Trophoblast cell (in vitro differentiated cells and primary cell): ENCODE data around the gene B3GALT5.

Source experiments
- DNase-seq, 2 donors: peaks; one replicate each; pipeline ENCODE4 v3.0.0-alpha.2; 2016
- H2AFZ ChIP-seq: 2 replicates; pipeline ENCODE4 v1.6.1; 2013; ENCODE audit warnings: low read length, moderate library complexity, mild to moderate bottlenecking; ENCODE audit not compliant: insufficient read depth, poor library complexity
- H2AK5ac ChIP-seq: 2 replicates; pipeline ENCODE4 v1.6.1; 2013; ENCODE audit warnings: mild to moderate bottlenecking, low read length
- H2BK120ac ChIP-seq: 2 replicates; pipeline ENCODE4 v1.6.1; 2013; ENCODE audit warnings: low read length, mild to moderate bottlenecking, moderate library complexity; ENCODE audit not compliant: insufficient read depth, poor library complexity
- H2BK12ac ChIP-seq: 2 replicates; pipeline ENCODE4 v1.6.1; 2013; ENCODE audit warnings: mild to moderate bottlenecking, low read length, moderate library complexity
- H2BK5ac ChIP-seq: 2 replicates; pipeline ENCODE4 v1.6.1; 2013; ENCODE audit warnings: low read length, low read depth, moderate library complexity, mild to moderate bottlenecking; ENCODE audit not compliant: poor library complexity
- H3K14ac ChIP-seq: 2 replicates; pipeline ENCODE4 v1.6.1; 2013; ENCODE audit warnings: mild to moderate bottlenecking, low read length
- H3K18ac ChIP-seq: 2 replicates; pipeline ENCODE4 v1.6.1; 2013; ENCODE audit warnings: mild to moderate bottlenecking, low read length
- H3K23ac ChIP-seq: 2 replicates; pipeline ENCODE4 v1.6.1; 2013; ENCODE audit warnings: low read length
- H3K27ac ChIP-seq: 2 replicates; pipeline ENCODE4 v1.5.1; 2013; ENCODE audit warnings: low read depth, mild to moderate bottlenecking, inconsistent platforms, low read length, moderate library complexity
- H3K27me3 ChIP-seq: 2 replicates; pipeline ENCODE4 v1.6.1; 2013; ENCODE audit warnings: inconsistent platforms, mild to moderate bottlenecking, low read length, moderate library complexity; ENCODE audit not compliant: insufficient read depth
- H3K36me3 ChIP-seq, 2 experiments: 1 replicate in 1 of 2; 2 replicates in 1 of 2; pipeline ENCODE4 v1.6.1; 2013; ENCODE audit warnings: low read length in 2 of 2, mild to moderate bottlenecking in 2 of 2, moderate library complexity in 1 of 2; ENCODE audit not compliant: insufficient read depth in 2 of 2, control insufficient read depth in 1 of 2
- H3K4ac ChIP-seq: 2 replicates; pipeline ENCODE4 v1.6.1; 2013; ENCODE audit warnings: low read depth, mild to moderate bottlenecking, low read length, moderate library complexity
- H3K4me1 ChIP-seq, 2 experiments: 1 replicate in 1 of 2; 2 replicates in 1 of 2; pipeline ENCODE4 v1.6.1; 2013; ENCODE audit warnings: low read length in 2 of 2, mild to moderate bottlenecking in 2 of 2, moderate library complexity in 1 of 2; ENCODE audit not compliant: insufficient read depth in 2 of 2, control insufficient read depth in 1 of 2
- H3K4me2 ChIP-seq: 2 replicates; pipeline ENCODE4 v1.6.1; 2013; ENCODE audit warnings: inconsistent platforms, mild to moderate bottlenecking, low read length, moderate library complexity
- H3K4me3 ChIP-seq: 2 replicates; pipeline ENCODE4 v1.5.1; 2013; ENCODE audit warnings: mild to moderate bottlenecking, low read depth, low read length, inconsistent platforms
- H3K79me1 ChIP-seq: one replicate; pipeline ENCODE4 v1.6.1; 2013; ENCODE audit warnings: low read length
- H3K79me2 ChIP-seq: 2 replicates; pipeline ENCODE4 v1.6.1; 2013; ENCODE audit warnings: low read length, mild to moderate bottlenecking; ENCODE audit not compliant: control insufficient read depth, insufficient read depth, poor library complexity
- H3K9ac ChIP-seq: 2 replicates; pipeline ENCODE4 v1.6.1; 2013; ENCODE audit warnings: mild to moderate bottlenecking, low read length
- H3K9me3 ChIP-seq: 2 replicates; pipeline ENCODE4 v1.6.1; 2013; ENCODE audit warnings: low read depth, mild to moderate bottlenecking, control low read depth, inconsistent platforms, low read length; ENCODE audit not compliant: insufficient read depth
- H4K12ac ChIP-seq: 2 replicates; pipeline ENCODE4 v1.6.1; 2013; ENCODE audit warnings: low read depth, mild to moderate bottlenecking, low read length, moderate library complexity
- H4K8ac ChIP-seq: 2 replicates; pipeline ENCODE4 v1.6.1; 2013; ENCODE audit warnings: low read depth, mild to moderate bottlenecking, low read length, moderate library complexity
- H4K91ac ChIP-seq: one replicate; pipeline ENCODE4 v1.6.1; 2013; ENCODE audit warnings: low read depth, mild to moderate bottlenecking, low read length, moderate library complexity
- WGBS: extraction: QIAGEN DNeasy Blood & Tissue Kit; methylation state at CpG from one replicate; pipeline ENCODE4 v1.1.7; 2013; ENCODE audit warnings: missing lambda C conversion rate; ENCODE audit not compliant: insufficient read length, insufficient coverage; ENCODE audit errors: extremely low coverage; 5-methylcytosine and 5-hydroxymethylcytosine counted together

Gene B3GALT5

GRCh38 chr21:39604951-39605350, 7.8 kb upstream of the B3GALT5 start:
- Histone ChIP-seq H2BK120ac (no peak overlapping the region), H4K91ac (no peak overlapping the region), H2BK12ac (no peak overlapping the region), H3K27me3 (no peaks in the 10 kb centered on the region), H3K9me3 (no peaks in the 10 kb centered on the region), H3K79me2 (no peaks in the 10 kb centered on the region), H2AK5ac (no peak overlapping the region), H3K4me3 (no peak overlapping the region), H4K12ac (no peak overlapping the region), H3K23ac (no peak overlapping the region), H2AFZ (no peak overlapping the region), H3K36me3 (no peaks in the 10 kb centered on the region), H3K14ac (no peak overlapping the region), H3K9ac (no peak overlapping the region), H3K4ac (no peak overlapping the region), H4K8ac (no peak overlapping the region), H3K4me2 (no peak overlapping the region), H2BK5ac (no peak overlapping the region), H3K27ac (no peak overlapping the region), H3K79me1 (no peaks in the 10 kb centered on the region), H3K4me1 (no peaks in the 10 kb centered on the region), H3K18ac (no peak overlapping the region)
- DNase-seq, result no peak
- no CpG with 5 or more reads among the region's 8 CpGs for WGBS

GRCh38 chr21:39610703-39611102, 2.0 kb upstream of the B3GALT5 start:
- no peak for DNase-seq

GRCh38 chr21:39611551-39612190, 1.1 kb upstream of the B3GALT5 start:
- no peaks in the 10 kb centered on the region for H3K79me2 ChIP-seq
- peaks cover 2% of the 10 kb centered on the region for H3K9me3 ChIP-seq
- no peak overlapping the region for H2BK12ac ChIP-seq
- DNase-seq, result no peak
- H4K12ac ChIP-seq, result no peak overlapping the region
- H3K79me1 ChIP-seq, result peaks cover 1% of the 10 kb centered on the region
- no peaks in the 10 kb centered on the region for H3K36me3 ChIP-seq
- no CpG with 5 or more reads among the region's 19 CpGs for WGBS
- no peak overlapping the region for H3K27ac ChIP-seq
- peak overlapping the region; percentile 1 for H3K4me2 ChIP-seq
- no peak overlapping the region for H3K14ac ChIP-seq
- H3K4me3 ChIP-seq, result no peak overlapping the region
- H2AK5ac ChIP-seq, result no peak overlapping the region
- H2BK120ac ChIP-seq, result no peak overlapping the region
- no peak overlapping the region for H4K91ac ChIP-seq
- H3K9ac ChIP-seq, result no peak overlapping the region
- H2BK5ac ChIP-seq, result no peak overlapping the region
- no peak overlapping the region for H3K23ac ChIP-seq
- no peak overlapping the region for H2AFZ ChIP-seq
- H4K8ac ChIP-seq, result no peak overlapping the region
- H3K4me1 ChIP-seq, result peaks cover 13 to 16% of the 10 kb centered on the region in 2 experiments
- H3K4ac ChIP-seq, result no peak overlapping the region
- H3K18ac ChIP-seq, result peak overlapping the region; percentile 1
- no peaks in the 10 kb centered on the region for H3K27me3 ChIP-seq

More at GRCh38 chr21:39610703-39611102, 2.0 kb upstream of the B3GALT5 start:
- Histone ChIP-seq H3K9me3 (peaks cover 2% of the 10 kb centered on the region), H2BK5ac (no peak overlapping the region), H3K23ac (no peak overlapping the region), H4K91ac (no peak overlapping the region), H3K4ac (no peak overlapping the region), H3K9ac (no peak overlapping the region), H2BK12ac (no peak overlapping the region), H3K4me3 (no peak overlapping the region), H4K8ac (no peak overlapping the region), H3K18ac (no peak overlapping the region), H4K12ac (no peak overlapping the region), H3K14ac (no peak overlapping the region), H3K4me1 (peaks cover 13 to 16% of the 10 kb centered on the region in 2 experiments), H3K4me2 (no peak overlapping the region), H2AFZ (no peak overlapping the region), H3K36me3 (no peaks in the 10 kb centered on the region), H3K27me3 (no peaks in the 10 kb centered on the region), H3K79me1 (peaks cover 1% of the 10 kb centered on the region), H3K27ac (no peak overlapping the region), H2AK5ac (no peak overlapping the region), H3K79me2 (no peaks in the 10 kb centered on the region), H2BK120ac (no peak overlapping the region)
- no CpG with 5 or more reads among the region's 3 CpGs for WGBS

GRCh38 chr21:39613041-39613934, 548 bp downstream of the B3GALT5 start:
- H3K23ac ChIP-seq, result no peak overlapping the region
- H2BK120ac ChIP-seq, result no peak overlapping the region
- no peak overlapping the region for H4K91ac ChIP-seq
- no peak for DNase-seq
- WGBS, result no CpG with 5 or more reads among the region's 47 CpGs
- no peak overlapping the region for H2BK12ac ChIP-seq
- peaks cover 1% of the 10 kb centered on the region for H3K79me1 ChIP-seq
- H3K79me2 ChIP-seq, result no peaks in the 10 kb centered on the region
- H4K12ac ChIP-seq, result no peak overlapping the region
- H2AFZ ChIP-seq, result no peak overlapping the region
- H3K4me1 ChIP-seq, result peaks cover 13 to 16% of the 10 kb centered on the region in 2 experiments
- H3K9me3 ChIP-seq, result peaks cover 2% of the 10 kb centered on the region
- no peak overlapping the region for H3K27ac ChIP-seq
- no peak overlapping the region for H3K18ac ChIP-seq
- no peaks in the 10 kb centered on the region for H3K27me3 ChIP-seq
- H3K9ac ChIP-seq, result no peak overlapping the region
- H3K36me3 ChIP-seq, result no peaks in the 10 kb centered on the region
- no peak overlapping the region for H3K4ac ChIP-seq
- H4K8ac ChIP-seq, result no peak overlapping the region
- H3K4me2 ChIP-seq, result peak overlapping the region; percentile 89
- no peak overlapping the region for H3K14ac ChIP-seq
- no peak overlapping the region for H2BK5ac ChIP-seq
- H2AK5ac ChIP-seq, result no peak overlapping the region
- peak overlapping the region; percentile 69 for H3K4me3 ChIP-seq
